Measurements from ENCODE around the gene MIXL1.

MIXL1 gene

GRCh38 chr1:226226601-226227000 lies 3.1 kb downstream of the MIXL1 start:
- Histone ChIP-seq H3K23ac (ENCODE audit: low read depth, low read length, poor library complexity) (no peak overlapping the region), H3K4me3 (ENCODE audit: low read length in 2 of 2) (no peak overlapping the region), H3K27ac (replicated peaks; ENCODE audit: low read length) (no peak overlapping the region), H4K91ac (ENCODE audit: low read depth, low read length, poor library complexity) (no peak overlapping the region), H3K4me2 (ENCODE audit: insufficient read depth, low read length, poor library complexity, severe bottlenecking) (no peak overlapping the region), H3K4ac (ENCODE audit: low read length) (no peak overlapping the region), H2BK12ac (ENCODE audit: low read length) (no peak overlapping the region), H3K18ac (ENCODE audit: low read length) (no peak overlapping the region), H3K4me1 (ENCODE audit: control insufficient read depth in 2 of 2, insufficient read depth in 1 of 2, low read depth in 1 of 2, low read length in 2 of 2) (peaks cover 0 to 2% of the 10 kb centered on the region in 2 donors), H4K8ac (ENCODE audit: low read depth, low read length) (no peak overlapping the region), H3K14ac (ENCODE audit: low read length) (no peak overlapping the region), H3K79me1 (ENCODE audit: low read depth, low read length) (no peaks in the 10 kb centered on the region), H3K27me3 (ENCODE audit: control insufficient read depth in 3 of 3, insufficient read depth in 3 of 3, low read depth in 1 of 3, low read length in 3 of 3) (peaks cover 0 to 24% (median 21%) of the 10 kb centered on the region in 3 experiments), H2BK5ac (ENCODE audit: low read length) (no peak overlapping the region), H3K36me3 (replicated peaks in 1 of 2; ENCODE audit: control insufficient read depth in 2 of 2, insufficient read depth in 2 of 2, low read length in 2 of 2) (peaks cover 2 to 25% of the 10 kb centered on the region in 2 donors), H3K9ac (ENCODE audit: low read depth, low read length, poor library complexity) (no peak overlapping the region), H2AFZ (ENCODE audit: low read length) (no peak overlapping the region), H2BK15ac (ENCODE audit: low read length) (no peak overlapping the region), H3K9me3 (replicated peaks in 1 of 2; ENCODE audit: control insufficient read depth in 2 of 2, insufficient read depth in 1 of 2, low read depth in 1 of 2, low read length in 2 of 2) (no peaks in the 10 kb centered on the region), H2AK5ac (ENCODE audit: low read depth, low read length) (no peak overlapping the region), H2BK120ac (ENCODE audit: low read depth, low read length) (no peak overlapping the region)
- WGBS, 2 donors (ENCODE audit: extremely low coverage in 2 of 2, insufficient read length in 2 of 2, insufficient replicate concordance in 1 of 2): no CpG with 5 or more reads among the region's 3 CpGs
- no peak for DNase-seq (ENCODE audit: low spot score)

GRCh38 chr1:226233293-226233692 lies 9.8 kb downstream of the MIXL1 start:
- Histone ChIP-seq H3K9me3 (replicated peaks in 1 of 2; ENCODE audit: control insufficient read depth in 2 of 2, insufficient read depth in 1 of 2, low read depth in 1 of 2, low read length in 2 of 2) (no peaks in the 10 kb centered on the region), H3K4me3 (ENCODE audit: low read length in 2 of 2) (no peak overlapping the region), H3K18ac (ENCODE audit: low read length) (no peak overlapping the region), H4K91ac (ENCODE audit: low read depth, low read length, poor library complexity) (no peak overlapping the region), H3K14ac (ENCODE audit: low read length) (no peak overlapping the region), H2AK5ac (ENCODE audit: low read depth, low read length) (no peak overlapping the region), H2BK15ac (ENCODE audit: low read length) (no peak overlapping the region), H3K9ac (ENCODE audit: low read depth, low read length, poor library complexity) (no peak overlapping the region), H2BK120ac (ENCODE audit: low read depth, low read length) (no peak overlapping the region), H3K4me2 (ENCODE audit: insufficient read depth, low read length, poor library complexity, severe bottlenecking) (no peak overlapping the region), H2BK5ac (ENCODE audit: low read length) (no peak overlapping the region), H3K4me1 (ENCODE audit: control insufficient read depth in 2 of 2, insufficient read depth in 1 of 2, low read depth in 1 of 2, low read length in 2 of 2) (no peaks in the 10 kb centered on the region), H3K27ac (replicated peaks; ENCODE audit: low read length) (no peak overlapping the region), H3K79me1 (ENCODE audit: low read depth, low read length) (no peaks in the 10 kb centered on the region), H2AFZ (ENCODE audit: low read length) (no peak overlapping the region), H3K23ac (ENCODE audit: low read depth, low read length, poor library complexity) (no peak overlapping the region), H2BK12ac (ENCODE audit: low read length) (no peak overlapping the region), H3K4ac (ENCODE audit: low read length) (no peak overlapping the region), H4K8ac (ENCODE audit: low read depth, low read length) (no peak overlapping the region), H3K36me3 (replicated peaks in 1 of 2; ENCODE audit: control insufficient read depth in 2 of 2, insufficient read depth in 2 of 2, low read length in 2 of 2) (peaks cover 8 to 88% of the 10 kb centered on the region in 2 donors), H3K27me3 (ENCODE audit: control insufficient read depth in 3 of 3, insufficient read depth in 3 of 3, low read depth in 1 of 3, low read length in 3 of 3) (no peaks in the 10 kb centered on the region)
- no CpG with 5 or more reads among the region's 6 CpGs for WGBS, 2 donors (ENCODE audit: extremely low coverage in 2 of 2, insufficient read length in 2 of 2, insufficient replicate concordance in 1 of 2)
- no peak for DNase-seq (ENCODE audit: low spot score)

- no peak overlapping the region for H3K4ac ChIP-seq (ENCODE audit: low read length)
- no peak overlapping the region for H3K14ac ChIP-seq (ENCODE audit: low read length)
- no peak overlapping the region for H2BK5ac ChIP-seq (ENCODE audit: low read length)
- no peak for DNase-seq (ENCODE audit: low spot score)
- H3K27me3 ChIP-seq (ENCODE audit: control insufficient read depth in 3 of 3, insufficient read depth in 3 of 3, low read depth in 1 of 3, low read length in 3 of 3): no peaks in the 10 kb centered on the region
- H4K91ac ChIP-seq (ENCODE audit: low read depth, low read length, poor library complexity): no peak overlapping the region
- no peaks in the 10 kb centered on the region for H3K4me1 ChIP-seq (ENCODE audit: control insufficient read depth in 2 of 2, insufficient read depth in 1 of 2, low read depth in 1 of 2, low read length in 2 of 2)
- no peaks in the 10 kb centered on the region for H3K9me3 ChIP-seq (replicated peaks in 1 of 2; ENCODE audit: control insufficient read depth in 2 of 2, insufficient read depth in 1 of 2, low read depth in 1 of 2, low read length in 2 of 2)
- no peak overlapping the region for H2BK120ac ChIP-seq (ENCODE audit: low read depth, low read length)
- no peak overlapping the region for H2BK15ac ChIP-seq (ENCODE audit: low read length)
- no peaks in the 10 kb centered on the region for H3K79me1 ChIP-seq (ENCODE audit: low read depth, low read length)
- H3K36me3 ChIP-seq (replicated peaks in 1 of 2; ENCODE audit: control insufficient read depth in 2 of 2, insufficient read depth in 2 of 2, low read length in 2 of 2): peaks cover 9 to 93% of the 10 kb centered on the region in 2 donors
- H2BK12ac ChIP-seq (ENCODE audit: low read length): no peak overlapping the region
- no peak overlapping the region for H2AK5ac ChIP-seq (ENCODE audit: low read depth, low read length)
- H2AFZ ChIP-seq (ENCODE audit: low read length): no peak overlapping the region
- H3K23ac ChIP-seq (ENCODE audit: low read depth, low read length, poor library complexity): no peak overlapping the region
- no peak overlapping the region for H3K27ac ChIP-seq (replicated peaks; ENCODE audit: low read length)
- H3K4me2 ChIP-seq (ENCODE audit: insufficient read depth, low read length, poor library complexity, severe bottlenecking): no peak overlapping the region
- no CpG with 5 or more reads among the region's 3 CpGs for WGBS, 2 donors (ENCODE audit: extremely low coverage in 2 of 2, insufficient read length in 2 of 2, insufficient replicate concordance in 1 of 2)
- H3K4me3 ChIP-seq (ENCODE audit: low read length in 2 of 2): no peak overlapping the region
- no peak overlapping the region for H3K18ac ChIP-seq (ENCODE audit: low read length)
- H3K9ac ChIP-seq (ENCODE audit: low read depth, low read length, poor library complexity): no peak overlapping the region
- no peak overlapping the region for H4K8ac ChIP-seq (ENCODE audit: low read depth, low read length)
Measured at GRCh38 chr1:226233806-226234205, 10.3 kb downstream of the MIXL1 start.

GRCh38 chr1:226236826-226237225 lies 13.4 kb downstream of the MIXL1 start:
- WGBS, 2 donors (ENCODE audit: extremely low coverage in 2 of 2, insufficient read length in 2 of 2, insufficient replicate concordance in 1 of 2): no CpG with 5 or more reads among the region's 1 CpG
- Histone ChIP-seq H3K4me1 (ENCODE audit: control insufficient read depth in 2 of 2, insufficient read depth in 1 of 2, low read depth in 1 of 2, low read length in 2 of 2) (no peaks in the 10 kb centered on the region), H3K4me2 (ENCODE audit: insufficient read depth, low read length, poor library complexity, severe bottlenecking) (no peak overlapping the region), H4K8ac (ENCODE audit: low read depth, low read length) (no peak overlapping the region), H2AFZ (ENCODE audit: low read length) (no peak overlapping the region), H2AK5ac (ENCODE audit: low read depth, low read length) (no peak overlapping the region), H3K9ac (ENCODE audit: low read depth, low read length, poor library complexity) (no peak overlapping the region), H3K4me3 (ENCODE audit: low read length in 2 of 2) (no peak overlapping the region), H3K79me1 (ENCODE audit: low read depth, low read length) (no peaks in the 10 kb centered on the region), H2BK12ac (ENCODE audit: low read length) (no peak overlapping the region), H3K27me3 (ENCODE audit: control insufficient read depth in 3 of 3, insufficient read depth in 3 of 3, low read depth in 1 of 3, low read length in 3 of 3) (no peaks in the 10 kb centered on the region), H2BK5ac (ENCODE audit: low read length) (no peak overlapping the region), H3K9me3 (replicated peaks in 1 of 2; ENCODE audit: control insufficient read depth in 2 of 2, insufficient read depth in 1 of 2, low read depth in 1 of 2, low read length in 2 of 2) (no peaks in the 10 kb centered on the region), H3K36me3 (replicated peaks in 1 of 2; ENCODE audit: control insufficient read depth in 2 of 2, insufficient read depth in 2 of 2, low read length in 2 of 2) (peaks cover 7 to 86% of the 10 kb centered on the region in 2 donors), H3K14ac (ENCODE audit: low read length) (no peak overlapping the region), H3K27ac (replicated peaks; ENCODE audit: low read length) (no peak overlapping the region), H2BK120ac (ENCODE audit: low read depth, low read length) (no peak overlapping the region), H3K18ac (ENCODE audit: low read length) (no peak overlapping the region), H3K4ac (ENCODE audit: low read length) (no peak overlapping the region), H2BK15ac (ENCODE audit: low read length) (no peak overlapping the region), H3K23ac (ENCODE audit: low read depth, low read length, poor library complexity) (no peak overlapping the region), H4K91ac (ENCODE audit: low read depth, low read length, poor library complexity) (no peak overlapping the region)
- DNase-seq (ENCODE audit: low spot score): no peak

Data from neuronal stem cell (in vitro differentiated cells).